ENCODE measurements around the gene PRAMEF9.
"Not testable (repeated sequence)": the region's sequence is repeated elsewhere in the genome, so short reads cannot be mapped to it uniquely, and the experiment has no call there.

Gene PRAMEF9

GRCh38 chr1:13171548-13171947, at the start of gene PRAMEF9:
TSS of gene PRAMEF9 (plus strand) at chr1:13171848. CDS start at chr1:13175281, 3,433 bp downstream.
- not testable (repeated sequence) for DNase-seq (ENCODE audit: low spot score)

DNA sequence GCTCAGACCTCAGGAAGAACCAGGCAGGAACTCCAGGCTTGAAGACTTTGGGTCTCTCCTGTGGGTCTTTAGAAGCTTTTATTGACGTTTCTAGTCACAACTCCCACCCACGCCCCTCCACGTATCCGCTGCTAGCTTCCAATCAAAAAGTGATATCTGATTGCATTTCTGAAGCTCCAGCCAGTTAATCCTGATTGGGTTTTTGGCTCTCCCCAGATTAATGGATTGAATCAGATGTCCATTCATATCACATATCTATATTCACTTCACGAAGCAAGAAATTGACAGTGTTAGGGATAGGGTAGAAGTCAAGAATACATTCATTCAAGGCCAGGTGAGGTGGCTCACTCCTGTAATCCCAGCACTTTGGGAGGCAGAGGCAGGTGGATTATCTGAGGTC, 15.7 kb upstream of the PRAMEF9 start, which contains the start of gene PRAMEF26:
PRAMEF26 (minus strand) TSS at position 101 of the 400 bp plus-strand sequence. CDS start 2,914 bp downstream, outside the sequence.
- not testable (repeated sequence) for DNase-seq (ENCODE audit: low spot score)

DNA sequence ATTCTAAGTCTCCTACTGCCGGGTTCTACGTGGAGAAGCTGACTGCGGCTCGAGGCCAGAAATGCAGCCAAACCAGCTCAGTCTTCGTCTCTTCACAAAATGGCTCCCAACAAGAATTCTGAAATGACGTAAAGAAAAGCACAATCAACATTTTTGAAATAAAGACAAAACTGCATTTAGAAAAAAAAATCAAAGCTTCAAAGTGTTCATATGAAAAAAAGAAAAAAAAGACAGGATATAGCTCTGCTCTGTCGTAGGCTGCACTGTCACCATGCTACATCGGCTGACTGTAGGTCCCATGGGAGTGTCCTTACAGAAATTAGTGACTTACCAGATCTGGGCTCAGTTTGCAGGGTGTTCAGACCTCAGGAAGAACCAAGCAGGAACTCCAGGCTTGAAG, 6.1 kb upstream of the PRAMEF9 start, which contains the start of gene HNRNPCL4:
HNRNPCL4 (minus strand) TSS at position 101 of the 400 bp plus-strand sequence. CDS start 164 bp downstream, outside the sequence.
- not testable (repeated sequence) for DNase-seq (ENCODE audit: low spot score)

DNA sequence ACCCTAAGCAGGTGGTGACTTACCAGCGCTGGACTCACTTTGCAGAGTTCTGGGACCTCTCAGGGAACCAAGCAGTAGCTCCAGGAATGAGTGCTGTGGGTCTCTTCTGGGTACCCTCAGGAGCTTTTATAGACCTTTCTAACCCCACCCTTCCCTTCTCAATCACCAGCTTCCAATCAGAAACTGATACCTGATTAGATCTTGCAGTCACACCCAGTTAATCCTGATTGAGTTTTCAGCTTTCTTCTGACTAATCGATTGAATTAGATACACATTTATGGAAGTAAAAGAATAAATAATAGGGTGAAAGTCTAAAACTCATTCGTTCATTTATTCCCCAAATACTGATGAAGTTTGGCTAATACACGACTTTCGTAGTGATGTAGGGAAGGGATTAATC, 29.7 kb downstream of the PRAMEF9 start, which contains the start of gene PRAMEF13:
PRAMEF13 (minus strand) TSS at position 101 of the 400 bp plus-strand sequence. CDS start 1,820 bp downstream, outside the sequence.
- DNase-seq (ENCODE audit: low spot score), result not testable (repeated sequence)

DNA sequence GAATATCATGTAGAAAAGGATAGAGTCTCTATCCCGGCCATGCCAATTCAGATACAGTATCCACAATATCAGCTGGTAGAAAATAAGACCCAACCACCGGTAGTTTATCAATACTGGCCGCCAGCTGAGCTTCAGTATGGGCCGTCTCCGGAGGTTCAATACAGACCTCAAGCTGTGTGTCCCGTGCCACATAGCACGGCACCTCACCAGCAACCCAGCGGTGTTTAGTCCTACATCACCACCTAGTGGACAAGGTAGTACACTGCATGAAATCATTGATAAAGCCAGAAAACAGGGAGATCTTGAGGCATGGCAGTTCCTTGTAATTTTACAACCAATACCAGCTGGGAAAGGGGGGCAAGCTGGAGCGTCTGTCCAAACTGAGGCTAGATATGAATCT, 37.1 kb downstream of the PRAMEF9 start:
- DNase-seq (ENCODE audit: low spot score), result not testable (repeated sequence)

- DNase-seq (ENCODE audit: low spot score), result not testable (repeated sequence)
These were observed 45.0 kb downstream of the PRAMEF9 start for GRCh38 chr1:13216619-13217018.

GRCh38 chr1:13219203-13219602, 47.6 kb downstream of the PRAMEF9 start:
- not testable (repeated sequence) for DNase-seq (ENCODE audit: low spot score)

DNA sequence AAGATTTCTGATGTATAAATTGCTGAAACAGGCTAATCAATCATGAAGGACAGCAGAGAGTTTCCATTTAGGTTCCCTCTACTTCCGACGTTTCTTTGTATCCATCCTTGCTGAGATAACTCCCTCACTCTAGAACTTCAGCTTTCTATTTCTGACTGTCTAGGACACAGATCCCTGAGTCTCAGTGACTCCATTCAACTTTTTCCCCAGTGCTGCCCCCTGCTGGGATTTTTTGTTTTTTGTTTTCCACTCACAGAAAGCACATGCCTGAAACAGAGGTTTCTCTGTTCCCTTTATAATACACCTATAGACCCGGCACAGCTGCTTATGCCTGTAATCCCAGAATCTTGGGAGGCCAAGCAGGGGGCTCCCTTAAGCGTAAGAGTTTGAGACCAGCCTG, 51.1 kb downstream of the PRAMEF9 start:
- DNase-seq (ENCODE audit: low spot score), result not testable (repeated sequence)

DNA sequence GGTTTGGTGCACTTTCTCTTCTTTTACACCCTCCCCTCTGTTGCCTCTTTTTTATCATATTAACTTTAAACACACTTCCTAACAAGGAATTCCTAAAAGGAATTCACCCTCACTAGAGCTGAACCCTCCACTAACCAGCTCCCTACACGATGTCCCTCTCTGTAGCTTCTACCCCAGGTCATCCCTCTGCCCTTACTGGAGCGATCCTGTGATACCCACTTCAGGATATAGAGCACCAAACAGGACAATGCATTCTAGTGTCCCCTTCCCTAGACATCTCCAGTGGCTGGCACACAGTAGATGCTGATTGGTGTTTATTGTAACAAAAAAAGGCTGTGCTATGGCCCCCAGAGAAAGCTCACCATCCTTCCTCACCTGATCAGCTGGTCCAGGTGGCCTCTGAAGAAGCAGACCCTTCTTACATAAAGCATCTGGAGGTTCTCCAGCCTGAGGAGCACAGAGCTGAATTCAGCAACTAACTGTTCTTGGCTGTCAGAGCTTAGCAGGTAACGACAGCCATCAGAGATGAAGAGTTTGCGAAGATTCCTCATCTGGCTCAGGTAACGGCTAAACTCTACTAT, 52.9 kb downstream of the PRAMEF9 start:
- no peak for DNase-seq (ENCODE audit: low spot score)

- not testable (repeated sequence) for DNase-seq (ENCODE audit: low spot score)
These were observed 54.1 kb downstream of the PRAMEF9 start, which contains the start of gene PRAMEF18 for GRCh38 chr1:13225675-13226204. TSS of gene PRAMEF18 (minus strand) at chr1:13226154. CDS start at chr1:13226106, 48 bp downstream.

DNA sequence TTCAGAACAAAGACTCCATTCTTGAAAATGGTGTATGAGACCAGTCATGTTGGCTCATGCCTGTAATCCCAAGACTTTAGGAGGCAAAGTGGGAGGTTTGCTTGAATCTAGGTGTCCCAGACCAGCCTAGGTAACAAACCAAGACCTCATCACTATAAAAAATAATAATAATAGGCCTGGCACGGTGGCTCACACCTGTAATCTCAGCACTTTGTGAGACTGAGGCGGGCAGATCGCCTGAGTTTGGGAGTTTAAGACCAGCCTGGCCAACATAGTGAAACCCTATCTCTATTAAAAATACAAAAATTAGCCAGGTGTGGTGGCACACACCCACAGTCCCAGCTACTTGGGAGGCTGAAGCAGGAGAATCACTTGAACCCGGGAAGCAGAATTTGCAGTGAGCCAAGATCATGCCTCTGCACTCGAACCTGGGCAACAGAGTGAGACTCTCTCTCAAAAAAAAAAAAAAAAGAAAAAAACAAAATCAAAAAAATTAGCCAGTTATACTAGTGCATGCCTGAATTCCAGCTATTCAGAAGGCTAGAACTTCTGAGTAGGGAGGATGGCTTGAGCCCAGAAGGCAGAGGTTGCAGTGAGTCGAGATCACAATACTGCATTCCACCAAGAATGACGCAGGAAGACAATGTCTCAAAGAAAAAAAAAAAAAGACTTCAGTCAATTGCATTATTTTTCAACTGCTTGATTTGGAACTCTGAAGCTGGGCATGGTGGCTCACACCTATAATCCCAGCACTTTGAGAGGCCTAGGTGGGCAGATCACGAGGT, 55.8 kb downstream of the PRAMEF9 start:
- DNase-seq (ENCODE audit: low spot score), result not testable (repeated sequence)

DNA sequence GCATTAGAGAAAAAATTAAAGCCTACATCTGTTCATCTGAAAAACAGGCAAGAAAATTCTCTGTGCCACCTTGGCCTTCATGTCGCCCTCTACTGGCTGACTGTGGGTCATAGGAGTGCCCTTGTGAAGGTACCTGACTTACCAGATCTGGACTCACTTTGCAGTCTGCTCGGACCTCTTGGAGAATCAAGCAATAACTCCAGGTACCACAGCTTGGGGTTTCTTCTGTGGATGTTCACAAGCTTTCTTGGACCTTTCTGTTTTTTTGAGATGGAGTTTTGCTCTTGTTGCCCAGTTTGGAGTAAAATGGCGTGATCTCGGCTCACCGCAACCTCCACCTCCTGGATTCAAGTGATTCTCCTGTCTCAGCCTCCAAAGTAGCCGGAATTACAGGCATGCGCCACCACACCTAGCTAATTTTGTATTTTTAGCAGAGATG, 56.7 kb downstream of the PRAMEF9 start:
- no peak for DNase-seq (ENCODE audit: low spot score)
